ENCODE measurements around the gene SEMA3F.
"Not testable (repeated sequence)": the region's sequence is repeated elsewhere in the genome, so short reads cannot be mapped to it uniquely, and the experiment has no call there.

Gene SEMA3F

DNA sequence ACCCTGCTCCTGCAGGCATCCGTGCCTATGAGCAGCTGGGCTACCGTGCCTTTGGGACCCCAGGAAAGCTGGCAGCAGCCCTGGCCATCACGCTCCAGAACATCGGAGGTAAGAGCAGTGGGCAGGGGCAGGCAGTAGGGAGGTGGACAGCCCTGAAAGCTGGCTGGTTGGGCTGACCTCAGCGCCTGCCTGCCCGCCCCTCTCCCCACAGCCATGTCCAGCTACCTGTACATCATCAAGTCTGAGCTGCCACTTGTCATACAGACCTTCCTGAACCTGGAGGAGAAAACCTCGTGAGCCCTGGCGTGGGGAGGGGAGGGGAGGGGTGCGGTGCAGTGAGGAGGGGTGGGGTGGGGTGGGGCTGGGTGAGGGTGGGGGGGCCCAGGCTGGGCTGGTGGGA is 60.4 kb downstream of the SEMA3F start:
- no peak for DNase-seq

DNA sequence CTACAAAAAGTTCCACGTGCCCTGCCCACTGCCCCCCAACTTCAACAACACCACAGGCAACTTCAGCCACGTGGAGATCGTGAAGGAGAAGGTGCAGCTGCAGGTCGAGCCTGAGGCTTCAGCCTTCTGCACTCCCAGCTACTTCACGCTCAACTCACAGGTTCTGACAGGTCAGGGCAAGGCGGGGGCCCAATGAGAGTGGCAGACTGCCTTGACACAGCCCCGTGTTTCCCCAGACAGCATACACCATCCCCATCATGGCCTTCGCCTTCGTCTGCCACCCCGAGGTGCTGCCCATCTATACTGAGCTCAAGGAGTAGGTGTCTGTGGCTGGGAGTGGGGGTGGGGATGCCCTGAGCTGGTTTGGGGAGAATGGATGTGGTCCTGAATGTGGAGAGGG is 62.6 kb downstream of the SEMA3F start:
- no peak for DNase-seq

DNA sequence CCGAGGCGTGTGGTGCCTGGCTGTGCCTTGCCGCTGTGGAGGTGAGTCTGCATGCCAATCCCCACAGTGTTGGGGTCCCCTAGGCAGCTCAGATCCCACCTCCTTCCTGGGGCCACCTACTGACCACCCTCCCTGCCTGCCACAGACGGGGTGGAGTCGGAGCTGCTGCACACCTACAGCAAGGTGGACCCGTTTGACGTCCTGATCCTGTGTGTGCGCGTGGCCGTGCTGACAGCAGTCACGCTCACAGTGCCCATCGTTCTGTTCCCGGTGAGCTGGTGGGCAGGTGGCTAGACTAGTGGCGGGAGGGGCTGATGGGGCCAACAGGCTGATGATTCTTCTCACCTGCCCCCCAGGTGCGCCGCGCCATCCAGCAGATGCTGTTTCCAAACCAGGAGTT is 63.3 kb downstream of the SEMA3F start:
- no peak for DNase-seq

DNA sequence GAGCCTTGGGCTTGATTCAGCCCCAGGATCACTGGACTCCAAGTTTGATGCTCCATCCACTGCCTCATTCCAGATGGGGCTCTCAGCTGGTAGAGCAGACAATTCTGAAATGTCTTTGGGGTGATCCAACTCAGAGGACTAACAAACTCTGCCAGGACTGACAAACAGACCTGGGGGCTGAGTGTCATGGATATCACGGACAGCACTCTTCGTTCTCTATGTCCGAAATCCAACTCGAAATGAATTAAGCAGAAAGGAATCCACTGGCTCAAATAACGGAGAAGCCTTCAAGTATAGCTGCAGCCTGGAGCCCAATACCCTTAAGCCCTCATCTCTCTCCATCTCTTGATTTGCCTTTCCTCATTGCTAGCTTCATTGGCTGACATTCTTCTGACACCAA is 64.2 kb downstream of the SEMA3F start:
- no peak for DNase-seq

DNA sequence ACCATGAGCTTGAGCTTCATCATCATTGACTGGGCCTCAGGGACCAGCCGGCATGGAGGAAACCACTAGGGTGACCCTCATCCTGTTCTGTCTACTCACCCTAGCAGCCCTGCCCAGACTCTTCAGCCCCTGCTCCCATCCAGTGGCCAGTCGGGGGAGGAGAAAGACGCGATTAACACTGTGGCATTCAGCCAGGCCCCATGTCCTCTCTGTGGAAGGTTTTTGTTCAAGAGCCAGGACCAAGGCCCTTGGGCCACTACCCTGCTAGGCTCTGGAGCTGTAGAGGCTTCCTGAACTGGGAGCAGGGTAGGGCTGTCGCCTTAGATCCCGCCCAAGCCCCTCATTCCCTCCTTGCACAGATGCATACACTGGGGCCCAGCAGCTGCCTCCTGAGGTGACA is 65.0 kb downstream of the SEMA3F start:
- DNase-seq, result no peak

DNA sequence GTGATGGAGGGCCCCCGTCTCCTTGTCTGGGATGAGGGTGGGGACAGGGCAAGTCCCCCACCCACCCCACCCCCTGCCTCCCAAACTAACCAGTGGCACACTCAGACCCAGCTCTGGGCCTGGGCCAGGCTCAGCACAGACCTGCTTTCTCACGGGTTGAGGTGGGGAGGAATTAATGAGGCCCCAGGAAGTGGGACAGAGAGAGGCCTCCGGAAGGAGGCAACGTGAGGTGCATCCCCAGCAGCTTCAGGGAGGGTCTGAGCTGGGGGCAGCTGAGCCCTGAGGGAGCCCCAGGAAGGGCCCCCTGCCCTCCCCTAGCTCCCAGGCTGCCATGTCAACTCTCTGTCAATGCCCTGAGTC is 65.9 kb downstream of the SEMA3F start:
- DNase-seq, result no peak

DNA sequence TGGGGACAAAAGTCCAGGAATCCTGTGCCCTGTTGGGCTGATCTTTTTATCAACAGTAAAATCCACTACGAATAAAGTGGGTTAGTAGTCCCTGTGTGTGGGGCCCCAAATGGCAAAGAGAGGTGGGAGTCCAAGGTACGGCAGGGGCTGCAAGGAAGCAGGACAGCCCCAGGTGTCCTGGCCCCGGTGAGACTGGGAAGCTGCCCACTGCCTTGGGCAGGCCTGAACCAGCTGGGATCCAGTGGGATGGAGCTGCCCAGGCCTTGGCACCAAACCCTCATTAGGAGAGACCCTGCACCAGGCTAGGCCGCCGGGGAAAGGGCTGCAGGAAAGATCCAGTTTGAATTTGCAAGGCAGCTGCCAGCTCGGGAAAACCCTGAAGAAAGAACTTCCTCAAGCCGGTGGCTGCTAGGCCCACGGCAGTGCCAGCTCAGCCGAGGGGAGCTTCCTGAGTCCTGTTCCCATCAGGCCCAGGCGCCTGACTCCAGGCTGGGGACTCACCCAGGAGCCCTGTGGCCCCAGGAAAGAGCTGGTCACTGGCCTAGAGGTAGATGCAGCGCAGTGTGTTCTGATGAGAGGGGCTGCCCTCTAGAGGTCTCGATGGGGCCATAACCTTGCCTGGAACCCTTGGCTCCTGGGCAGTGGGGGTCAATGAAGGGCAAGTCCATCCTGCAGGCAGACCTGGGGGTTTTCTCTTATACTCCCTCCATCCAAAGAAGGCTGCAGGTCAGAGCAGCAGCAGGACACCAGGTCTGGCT is 66.5 kb downstream of the SEMA3F start:
- DNase-seq, result no peak

DNA sequence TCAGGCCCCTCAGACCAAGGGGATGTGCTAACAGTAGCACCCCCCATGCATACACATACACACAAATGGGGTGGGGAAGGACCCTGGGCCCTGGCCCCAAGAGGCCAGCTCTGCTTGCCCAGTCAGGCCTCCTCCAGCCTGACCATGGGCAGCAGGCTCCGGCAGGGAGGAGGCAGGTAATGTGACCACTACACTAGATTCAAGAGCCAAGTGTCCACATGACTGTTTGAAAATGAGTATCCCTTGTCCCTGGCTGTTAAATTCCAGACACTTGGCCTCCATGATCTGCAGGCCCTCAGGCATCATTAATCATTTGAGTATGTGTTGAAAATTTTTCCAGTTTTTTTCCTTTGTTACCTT is 67.0 kb downstream of the SEMA3F start:
- no peak for DNase-seq

DNA sequence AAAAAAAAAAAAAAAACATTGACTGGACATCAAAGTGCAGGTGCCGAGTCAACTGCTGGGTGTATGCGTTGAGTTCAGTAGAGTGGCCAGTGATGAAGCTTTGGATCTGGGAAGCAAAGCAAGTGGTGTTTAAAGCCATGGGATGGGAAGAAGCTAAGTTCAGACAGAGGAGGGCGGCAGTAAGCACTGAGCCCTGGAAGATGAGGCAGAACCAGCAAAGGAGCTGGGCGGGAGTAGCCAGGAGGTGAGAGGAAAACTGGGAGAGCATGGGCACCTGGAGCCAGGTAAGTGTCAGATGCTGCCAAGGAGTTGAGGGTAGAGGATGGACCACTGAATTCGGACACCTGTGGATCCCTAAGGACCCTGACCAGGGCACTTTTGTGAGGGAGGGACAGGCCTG is 69.5 kb downstream of the SEMA3F start:
- DNase-seq, result no peak

DNA sequence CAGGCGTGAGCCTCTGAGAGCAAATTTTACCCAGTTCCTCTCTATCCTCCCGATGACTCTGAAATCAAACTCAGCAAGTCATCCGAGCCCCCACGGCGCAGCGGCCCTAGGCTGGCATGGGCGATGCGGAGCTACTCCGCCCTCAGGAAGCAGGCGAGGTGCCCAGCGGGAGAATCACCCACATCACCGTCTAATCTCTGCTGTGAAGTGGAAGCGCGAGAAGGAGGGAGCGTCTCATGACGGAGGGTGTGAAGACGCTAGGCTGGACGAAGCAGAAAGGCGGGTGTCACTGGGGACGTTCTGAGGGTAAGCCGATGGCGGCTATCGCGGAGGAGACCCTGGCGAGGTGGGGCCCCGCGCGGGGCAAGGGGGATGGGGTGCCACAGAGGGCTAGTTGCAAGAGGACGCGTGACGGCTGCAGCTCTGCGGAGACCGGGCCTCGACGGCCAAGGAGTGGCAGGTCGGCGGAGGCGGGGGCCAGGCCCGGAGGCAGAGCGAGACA is 71.8 kb downstream of the SEMA3F start:
- no peak for DNase-seq

DNA sequence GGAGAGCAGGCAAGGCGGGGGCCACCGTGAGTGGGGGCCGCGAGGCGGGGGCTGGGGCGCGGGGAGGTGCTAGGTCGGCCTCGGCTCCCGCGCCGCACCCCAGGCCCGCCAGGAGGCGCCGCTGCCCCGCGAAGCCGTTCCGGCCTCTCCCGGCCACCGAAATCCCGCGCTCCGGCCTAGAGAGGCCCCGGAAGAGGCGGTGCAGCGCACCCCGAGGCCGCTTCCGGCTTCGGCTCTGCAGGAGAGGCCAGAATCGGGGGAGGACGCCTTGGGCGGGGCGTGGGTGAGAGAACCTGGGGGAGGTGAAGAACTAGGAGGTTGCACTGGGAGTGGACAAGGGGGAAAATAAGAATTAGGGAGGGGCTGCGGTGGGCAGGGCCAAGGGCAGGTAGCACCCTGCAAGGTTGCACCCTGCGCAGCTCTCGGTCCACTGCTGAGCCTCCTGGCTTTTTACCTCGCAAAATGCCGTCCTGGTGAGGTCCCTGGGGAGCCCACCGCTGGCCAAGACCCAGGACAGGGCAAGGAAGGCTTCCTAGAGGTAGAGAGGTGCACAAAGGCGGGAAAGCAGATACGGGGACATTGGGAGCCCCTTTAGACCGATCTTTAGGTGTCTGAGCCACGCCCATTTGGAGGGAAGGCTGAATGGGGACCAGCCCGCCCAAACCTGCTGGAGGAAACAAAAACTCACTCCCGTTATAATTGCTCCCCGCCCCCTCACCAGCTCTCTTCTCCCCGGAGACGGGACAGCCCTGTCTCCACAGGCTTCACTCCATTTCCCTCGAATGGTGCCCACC is 72.5 kb downstream of the SEMA3F start:
- DNase-seq, result peak; percentile 80

DNA sequence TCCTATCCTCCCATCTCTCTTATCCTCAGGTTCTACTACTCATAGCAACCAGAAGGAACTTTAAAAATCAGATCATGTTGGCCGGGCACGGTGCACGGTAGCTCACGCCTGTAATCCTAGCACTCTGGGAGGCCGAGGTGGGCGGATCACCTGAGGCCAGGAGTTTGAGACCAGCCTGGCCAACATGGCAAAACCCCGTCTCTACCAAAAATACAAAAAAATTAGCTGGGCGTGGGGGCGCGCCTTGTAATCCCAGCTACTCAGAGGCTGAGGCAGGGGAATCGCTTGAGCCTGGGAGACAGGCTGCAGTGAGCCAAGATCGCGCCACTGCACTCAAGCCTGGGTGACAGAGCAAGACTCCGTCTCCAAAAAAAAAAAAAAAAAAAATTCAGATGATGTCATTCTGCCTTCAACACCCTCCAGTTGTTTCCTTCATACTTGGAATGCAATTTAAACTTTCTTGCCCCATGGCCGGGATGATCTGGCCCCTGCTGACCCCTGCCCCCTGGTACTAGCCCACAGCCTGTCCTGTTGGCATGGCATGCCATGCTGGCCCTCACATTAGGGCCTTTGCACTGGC is 73.2 kb downstream of the SEMA3F start:
- DNase-seq, result not testable (repeated sequence)

DNA sequence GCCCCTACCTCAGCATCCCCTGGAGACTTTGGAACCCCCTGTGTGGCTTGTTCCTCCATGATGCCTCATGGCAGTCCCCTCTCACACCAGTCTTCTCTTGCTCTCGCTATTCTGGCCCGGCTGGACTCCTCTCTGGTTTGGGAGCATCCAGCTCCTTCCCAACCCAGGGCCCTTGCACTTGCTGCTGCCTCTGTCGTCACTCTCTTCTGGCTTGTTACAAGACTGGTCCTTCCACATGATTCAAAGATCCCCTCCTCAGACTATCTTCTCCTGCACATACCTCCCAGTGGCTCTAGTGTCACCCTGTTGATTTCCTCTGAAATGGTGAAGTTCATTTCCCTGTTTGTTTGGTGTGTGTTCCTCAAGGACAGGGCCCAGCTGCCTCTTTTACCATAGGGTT is 74.4 kb downstream of the SEMA3F start:
- no peak for DNase-seq

DNA sequence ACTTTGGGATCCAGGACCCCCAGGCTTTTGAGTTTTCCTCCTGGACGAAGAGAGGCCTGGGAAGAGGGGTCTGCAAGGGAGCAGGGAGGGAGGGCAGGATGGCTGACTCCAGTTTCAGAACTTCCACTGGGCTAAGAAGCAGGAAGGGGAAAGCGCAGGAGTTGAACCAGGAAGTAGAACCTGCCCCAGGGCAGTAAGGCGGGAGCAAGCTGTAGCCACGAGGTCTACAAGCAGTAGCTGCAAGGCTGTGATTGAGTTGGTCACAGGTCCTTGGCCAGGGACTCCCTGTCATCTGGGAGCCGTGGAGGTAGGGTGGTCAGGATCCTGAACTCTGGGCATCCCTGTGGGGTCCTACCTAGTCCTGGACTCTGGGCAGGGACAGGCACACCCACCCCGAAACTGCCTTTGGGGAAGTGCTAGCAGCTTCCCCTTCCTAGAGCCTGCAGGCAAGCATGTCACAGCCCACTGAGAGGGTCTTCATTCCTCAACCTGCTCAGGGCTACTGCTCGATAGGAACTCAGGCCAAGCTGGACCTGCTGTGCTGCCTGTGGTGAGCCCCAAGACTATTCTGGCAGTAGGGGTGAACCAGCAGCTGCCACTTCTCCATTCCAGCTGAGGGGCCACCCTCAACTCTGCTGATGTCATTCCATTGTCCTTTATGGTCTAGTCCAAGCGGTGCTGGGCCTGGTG is 75.1 kb downstream of the SEMA3F start:
- DNase-seq, result no peak

DNA sequence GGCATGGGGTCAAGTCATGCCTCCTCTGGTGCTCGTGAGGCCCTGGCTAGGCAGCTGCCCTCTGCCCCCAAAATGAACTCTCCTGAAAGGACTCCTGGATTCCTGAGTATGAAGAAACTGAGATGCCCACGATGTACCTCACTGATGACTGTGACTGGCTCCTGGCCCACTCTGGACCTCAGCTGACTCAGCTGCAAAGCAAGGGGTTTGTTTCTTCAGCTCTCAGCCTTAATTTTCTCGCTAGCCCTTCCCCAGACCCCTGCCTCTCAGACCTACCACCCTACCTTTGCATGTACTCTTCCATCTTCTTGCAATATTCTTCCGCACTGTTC is 75.6 kb downstream of the SEMA3F start:
- no peak for DNase-seq

DNA sequence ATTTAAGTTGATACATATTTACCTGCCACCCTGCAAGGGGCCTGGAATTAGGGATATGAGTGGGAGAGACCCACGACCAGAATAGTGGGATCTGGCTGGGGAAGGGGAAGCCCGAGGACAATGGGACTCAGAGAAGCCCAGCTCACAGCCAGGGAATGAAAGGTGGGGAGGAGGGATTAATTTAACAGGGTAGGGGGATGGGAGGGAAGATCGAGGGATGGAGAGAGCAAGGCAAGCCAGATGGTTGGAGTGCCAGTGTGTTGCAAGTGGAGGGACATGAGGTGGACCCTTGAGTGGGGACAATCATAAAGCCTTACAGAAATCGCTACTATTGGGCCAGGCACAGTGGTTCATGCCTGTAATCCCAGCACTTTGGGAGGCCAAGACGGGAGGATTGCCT is 76.5 kb downstream of the SEMA3F start:
- no peak for DNase-seq

DNA sequence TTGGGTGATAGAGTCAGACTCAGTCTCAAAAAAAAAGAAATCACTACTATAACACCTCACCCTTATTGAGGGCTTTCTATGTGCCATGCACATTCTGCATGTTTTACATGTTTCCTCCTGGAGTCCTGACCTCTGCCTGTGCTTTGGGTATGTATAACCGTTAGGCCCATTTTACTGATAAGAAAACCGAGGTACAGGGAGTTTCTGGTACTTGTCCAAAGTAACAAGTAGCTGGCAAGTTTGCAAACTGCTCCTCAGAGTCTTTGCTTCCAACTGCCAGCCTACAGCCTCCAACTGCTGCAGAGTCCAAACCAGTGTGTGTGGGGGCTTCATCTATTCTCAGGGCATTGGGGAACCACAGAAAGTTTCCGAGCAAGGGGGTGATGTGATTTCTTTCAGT is 77.2 kb downstream of the SEMA3F start:
- no peak for DNase-seq

DNA sequence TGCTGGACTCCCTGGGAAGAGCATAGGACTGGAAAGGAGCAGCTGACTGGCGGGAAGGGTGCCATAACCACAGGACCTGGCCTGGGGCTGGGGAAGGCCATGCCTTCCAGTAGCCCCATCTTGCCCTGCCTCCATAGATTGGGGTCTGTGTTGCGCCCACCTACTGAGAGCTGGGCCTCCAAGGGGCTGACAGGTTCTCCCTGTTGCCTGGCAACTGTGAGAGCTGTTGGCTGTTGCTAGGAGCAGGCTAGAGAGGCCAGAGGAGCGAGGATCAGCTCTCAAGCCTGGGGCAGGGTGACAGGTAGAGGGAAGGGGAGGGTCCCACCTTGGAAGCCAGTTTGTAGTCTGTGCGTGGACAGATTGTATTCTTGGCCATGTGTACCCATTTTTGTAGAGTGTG is 78.1 kb downstream of the SEMA3F start:
- DNase-seq, result no peak

DNA sequence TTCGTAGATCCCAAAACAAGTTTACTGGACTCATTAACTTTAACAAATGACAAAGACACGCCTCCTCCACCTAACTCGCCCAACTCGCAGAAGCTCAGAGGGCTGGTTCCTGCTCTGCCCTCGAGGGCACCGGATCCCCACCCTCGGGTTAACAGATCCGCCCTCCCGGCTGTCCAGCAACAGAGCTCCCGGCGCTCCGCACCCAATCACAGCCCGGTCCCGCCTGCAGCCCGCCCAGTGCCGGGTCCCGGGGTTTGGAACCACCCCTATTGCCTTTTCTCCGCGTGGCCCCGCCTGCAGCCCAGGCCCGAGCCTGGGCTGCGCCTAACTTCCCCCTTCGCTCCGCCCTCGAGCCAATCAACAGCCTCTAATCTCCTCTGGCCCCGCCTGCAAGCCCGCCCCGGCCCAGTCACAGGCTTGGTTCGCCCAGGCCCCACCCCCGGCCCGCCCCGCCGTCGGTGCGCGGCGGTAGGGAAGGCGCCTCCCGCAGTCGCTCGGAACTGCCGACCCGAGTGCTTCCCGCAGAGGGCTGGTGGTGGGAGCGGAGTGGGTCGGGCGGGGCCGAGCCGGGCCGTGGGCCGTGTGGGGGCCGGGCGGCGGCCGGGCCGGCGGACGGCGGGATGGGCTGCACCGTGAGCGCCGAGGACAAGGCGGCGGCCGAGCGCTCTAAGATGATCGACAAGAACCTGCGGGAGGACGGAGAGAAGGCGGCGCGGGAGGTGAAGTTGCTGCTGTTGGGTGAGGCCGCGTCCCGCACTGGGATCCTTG is 80.8 kb downstream of the SEMA3F start, which contains the start of gene GNAI2:
Gene GNAI2, plus strand, starts transcription at position 489 of the 768 bp plus-strand sequence. Its CDS starts 132 bp downstream, at position 621.
- DNase-seq, result peak; percentile 87

DNA sequence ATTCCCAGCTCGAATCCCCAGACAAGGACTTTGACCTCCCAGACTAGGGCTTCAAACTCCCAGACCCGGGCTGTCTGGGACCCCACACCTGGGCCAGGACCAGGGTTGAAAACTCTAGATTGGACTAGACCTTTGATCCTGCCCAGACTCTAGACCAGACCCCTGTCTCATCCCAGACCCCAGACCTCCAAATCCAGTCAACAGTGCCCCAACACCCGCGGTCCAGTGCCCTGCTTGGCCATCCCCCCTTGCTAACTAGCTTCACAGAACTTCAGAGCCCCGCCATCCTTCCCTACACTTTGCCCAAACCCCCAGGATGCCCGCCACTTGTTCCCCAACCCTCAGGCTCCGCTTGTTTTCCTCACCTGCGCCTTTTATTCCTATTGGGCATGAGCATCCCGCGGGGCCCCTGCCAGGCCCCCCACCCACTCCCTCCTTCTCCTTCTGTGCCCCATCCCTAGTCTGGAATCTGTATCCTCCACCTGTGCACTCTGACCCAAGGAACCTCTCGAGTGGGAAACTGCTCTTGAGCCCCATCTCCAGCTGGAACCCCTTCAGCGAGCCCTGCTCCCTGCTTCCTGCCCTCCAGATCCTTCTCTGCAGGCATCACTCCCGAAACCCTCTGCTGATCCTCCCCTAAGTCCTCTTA is 81.5 kb downstream of the SEMA3F start:
- DNase-seq, result no peak

DNA sequence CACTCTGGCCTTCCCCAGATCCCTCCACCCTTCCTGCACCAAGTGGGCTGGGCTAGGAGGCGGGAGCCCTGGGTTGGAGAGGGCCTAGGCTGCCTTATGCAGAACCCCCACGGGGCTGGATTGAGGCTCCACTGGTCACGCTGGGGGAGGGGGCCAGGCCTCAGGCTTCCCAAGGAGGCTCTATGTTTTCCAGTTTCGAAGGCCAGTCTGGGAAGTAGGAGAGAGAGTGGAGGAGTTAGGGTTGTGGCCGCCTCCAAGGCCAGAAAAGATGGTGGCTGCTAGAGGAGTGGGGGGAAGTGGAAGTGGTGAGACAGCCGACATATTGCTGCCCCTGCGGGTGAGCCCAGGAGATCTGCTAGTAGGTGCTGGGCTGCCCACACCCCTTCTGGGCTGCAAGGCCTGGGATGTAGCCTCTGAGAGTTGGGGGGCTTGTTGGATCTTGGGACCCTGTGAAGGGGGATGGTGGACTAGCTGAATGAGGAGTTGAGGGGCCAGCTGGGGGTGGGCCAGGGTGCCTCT is 82.1 kb downstream of the SEMA3F start:
- DNase-seq, result no peak

All from NCI-H2171 (cell line).